AG04450 (cell line): ENCODE results near the gene SCLT1. TPM values are rescaled to one million over a fixed set of nuclear protein-coding genes. Genes with fewer than 3 reads are reported as not detected.

ENCODE experiments used
- CTCF ChIA-PET: fragments of 300-600, 350-600 bp; formaldehyde crosslinking; extraction: SDS; loops from one replicate; lab custom pipeline; 2022; ENCODE audit warnings: antibody characterized with exemption, inconsistent platforms; lab: Charles Lee
- POLR2A ChIA-PET: fragments of 350-600 bp; formaldehyde crosslinking; extraction: SDS; loops from one replicate; lab custom pipeline; 2021; ENCODE audit warnings: antibody characterized with exemption, inconsistent platforms; lab: Yijun Ruan, JAX
- DNase-seq: peaks from one replicate; pipeline ENCODE4 v3.0.0-alpha.2; 2011; ENCODE audit warnings: low read depth, low spot score
- H3K27ac ChIP-seq: one replicate; pipeline ENCODE4 v1.5.1; 2012; ENCODE audit warnings: low read depth, low read length, control low read depth
- H3K27me3 ChIP-seq: one replicate; pipeline ENCODE4 v1.6.0; 2012; ENCODE audit warnings: low read length; ENCODE audit not compliant: control insufficient read depth, insufficient read depth
- H3K4me3 ChIP-seq: 2 replicates; pipeline ENCODE4 v1.5.1; 2011; ENCODE audit warnings: mild to moderate bottlenecking, low read depth, low read length, control low read depth
- H3K9me3 ChIP-seq: 2 replicates; pipeline ENCODE4 v1.5.1; 2012; ENCODE audit warnings: low read length; ENCODE audit not compliant: control insufficient read depth, insufficient read depth
- polyA plus RNA-seq: library from polyadenylated mRNA; depleted of rRNA; stranded (reverse); fragments of >200 nt; gene quantifications from 2 replicates; pipeline ENCODE4 v1.2.3, GENCODE V29; 2011
- TF ChIP-seq, protein P1 (sequence below): IDR thresholded peaks from 2 replicates; pipeline ENCODE4 v1.5.1; 2011; ENCODE audit warnings: low read depth, low read length, control low read depth, inconsistent platforms

The SCLT1 gene
- polyA plus RNA-seq, 1 experiment = 7.5 TPM

GRCh38 chr4:128862608-128863311 is 230.6 kb downstream of the SCLT1 start:
- DNase-seq = no peak
- TF ChIP-seq, protein P1, sequence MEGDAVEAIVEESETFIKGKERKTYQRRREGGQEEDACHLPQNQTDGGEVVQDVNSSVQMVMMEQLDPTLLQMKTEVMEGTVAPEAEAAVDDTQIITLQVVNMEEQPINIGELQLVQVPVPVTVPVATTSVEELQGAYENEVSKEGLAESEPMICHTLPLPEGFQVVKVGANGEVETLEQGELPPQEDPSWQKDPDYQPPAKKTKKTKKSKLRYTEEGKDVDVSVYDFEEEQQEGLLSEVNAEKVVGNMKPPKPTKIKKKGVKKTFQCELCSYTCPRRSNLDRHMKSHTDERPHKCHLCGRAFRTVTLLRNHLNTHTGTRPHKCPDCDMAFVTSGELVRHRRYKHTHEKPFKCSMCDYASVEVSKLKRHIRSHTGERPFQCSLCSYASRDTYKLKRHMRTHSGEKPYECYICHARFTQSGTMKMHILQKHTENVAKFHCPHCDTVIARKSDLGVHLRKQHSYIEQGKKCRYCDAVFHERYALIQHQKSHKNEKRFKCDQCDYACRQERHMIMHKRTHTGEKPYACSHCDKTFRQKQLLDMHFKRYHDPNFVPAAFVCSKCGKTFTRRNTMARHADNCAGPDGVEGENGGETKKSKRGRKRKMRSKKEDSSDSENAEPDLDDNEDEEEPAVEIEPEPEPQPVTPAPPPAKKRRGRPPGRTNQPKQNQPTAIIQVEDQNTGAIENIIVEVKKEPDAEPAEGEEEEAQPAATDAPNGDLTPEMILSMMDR = no peak
- POLR2A ChIA-PET = interaction anchor here (0.6 to 0.7 kb wide), 2 partner anchors 50 to 51 kb away, joined by 3 read pairs; no protein-coding TSS in a partner anchor
- CTCF ChIA-PET = interaction anchor here (0.5 to 3.1 kb wide), 42 partner anchors 8 to 889 kb away, joined by 3 to 38 read pairs (median 5); partner anchors contain the start of gene SCLT1
- no peak overlapping the region for H3K4me3 ChIP-seq
- H3K27me3 ChIP-seq = no peaks in the 10 kb centered on the region
- H3K27ac ChIP-seq = peak overlapping the region; percentile 41
- no peaks in the 10 kb centered on the region for H3K9me3 ChIP-seq

DNA sequence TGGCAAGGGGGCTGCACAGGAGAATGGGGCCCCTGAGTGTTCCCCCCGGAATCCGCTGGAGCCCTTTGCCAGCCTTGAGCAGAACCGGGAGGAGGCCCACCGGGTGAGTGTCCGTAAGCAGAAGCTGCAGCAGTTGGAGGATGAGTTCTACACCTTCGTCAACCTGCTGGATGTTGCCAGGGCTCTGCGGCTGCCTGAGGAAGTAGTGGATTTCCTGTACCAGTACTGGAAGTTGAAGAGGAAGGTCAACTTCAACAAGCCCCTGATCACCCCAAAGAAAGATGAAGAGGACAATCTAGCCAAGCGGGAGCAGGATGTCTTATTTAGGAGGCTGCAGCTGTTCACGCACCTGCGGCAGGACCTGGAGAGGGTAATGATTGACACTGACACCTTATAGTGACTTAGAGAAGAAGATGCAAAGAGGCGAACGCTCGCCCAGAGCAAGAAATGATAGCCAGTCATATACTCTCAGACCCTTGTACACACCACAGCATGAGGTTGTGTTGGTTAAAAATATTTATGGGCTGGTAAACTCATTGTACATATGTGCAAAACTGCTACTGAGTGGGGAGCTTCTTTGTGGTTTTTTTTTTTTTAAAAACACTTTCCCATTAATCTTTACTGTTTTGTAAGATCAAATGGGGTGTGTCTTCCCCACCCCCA is 231.4 kb downstream of the SCLT1 start:
- POLR2A ChIA-PET = interaction anchor here (0.7 kb wide), 1 partner anchor 50 kb away, joined by 3 read pairs; no protein-coding TSS in a partner anchor
- no peak for DNase-seq
- Histone ChIP-seq H3K4me3 (no peak overlapping the region), H3K27ac (no peak overlapping the region), H3K27me3 (no peaks in the 10 kb centered on the region), H3K9me3 (no peaks in the 10 kb centered on the region)
- CTCF ChIA-PET = interaction anchor here (0.8 to 3.1 kb wide), 9 partner anchors 11 to 670 kb away, joined by 3 to 38 read pairs (median 11); no protein-coding TSS in a partner anchor
- TF ChIP-seq, protein P1 = no peak

DNA sequence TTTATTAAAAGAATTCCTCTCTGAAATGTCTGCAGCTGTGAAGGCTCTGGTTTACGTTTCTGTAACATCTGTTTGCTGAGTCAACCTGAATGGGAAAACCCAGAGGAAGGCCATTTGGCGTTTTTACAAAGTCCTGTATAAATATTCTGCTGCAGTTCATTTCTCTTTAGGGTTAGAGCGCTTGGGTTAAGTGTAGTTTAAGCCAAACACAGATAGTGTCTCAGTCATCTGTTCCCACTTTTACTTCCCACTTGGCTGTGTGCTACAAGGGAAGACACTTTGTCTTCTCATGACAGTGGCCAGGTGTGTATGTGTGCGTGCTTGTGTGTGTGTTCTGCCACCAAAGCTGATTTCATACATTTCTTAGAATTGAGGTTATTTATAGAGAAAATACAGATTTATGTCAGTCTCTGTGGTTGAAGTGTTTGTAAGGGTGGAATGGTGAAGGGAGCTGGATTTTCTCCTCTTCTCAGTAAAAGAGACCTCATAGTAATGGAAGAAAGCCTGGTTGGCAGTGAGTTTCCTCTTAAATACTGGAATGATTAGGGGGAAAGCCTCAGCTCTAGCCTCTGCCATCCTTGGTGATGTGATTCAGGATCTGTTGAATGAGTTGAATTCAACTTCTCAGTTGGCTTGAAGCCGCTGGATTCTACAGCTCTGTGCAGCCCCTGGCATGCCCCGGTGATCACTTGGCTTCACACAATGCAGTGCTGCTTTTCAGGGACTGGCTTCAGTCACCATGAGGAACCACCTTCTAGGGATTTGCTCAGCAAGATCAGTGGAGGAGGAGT is 233.3 kb downstream of the SCLT1 start:
- H3K27ac ChIP-seq = peak overlapping the region; percentile 79
- DNase-seq = peak; percentile 85
- TF ChIP-seq, protein P1 = no peak
- no peak overlapping the region for H3K4me3 ChIP-seq
- H3K27me3 ChIP-seq = no peaks in the 10 kb centered on the region
- H3K9me3 ChIP-seq = no peaks in the 10 kb centered on the region
- ChIA-PET CTCF (interaction anchor here (0.5 kb wide), 1 partner anchor 157 kb away, joined by 11 read pairs; no protein-coding TSS in a partner anchor), POLR2A (interaction anchor here (1.2 to 3.1 kb wide), 2 partner anchors 37 to 48 kb away, joined by 3 to 10 read pairs; no protein-coding TSS in a partner anchor)

GRCh38 chr4:128858879-128859671 is 234.3 kb downstream of the SCLT1 start:
- no peaks in the 10 kb centered on the region for H3K27me3 ChIP-seq
- ChIA-PET POLR2A (interaction anchor here (1.2 to 3.1 kb wide), 2 partner anchors 36 to 47 kb away, joined by 3 to 10 read pairs; no protein-coding TSS in a partner anchor), CTCF (interaction anchor here (0.7 kb wide), 1 partner anchor 82 kb away, joined by 4 read pairs; no protein-coding TSS in a partner anchor)
- H3K9me3 ChIP-seq = no peaks in the 10 kb centered on the region
- H3K4me3 ChIP-seq = no peak overlapping the region
- TF ChIP-seq, protein P1 = no peak
- H3K27ac ChIP-seq = peak overlapping the region; percentile 71
- peak; percentile 58 for DNase-seq
